HG03442 (cell line): ENCODE measurements around the gene CDK12.

Source experiments
- ATAC-seq: cut with Tn5 transposase; IDR thresholded peaks from one replicate; pipeline ENCODE4 v1.9.1; 2021; ENCODE audit warnings: mild to moderate bottlenecking, moderate library complexity; ENCODE audit not compliant: unreplicated experiment

Gene CDK12

DNA sequence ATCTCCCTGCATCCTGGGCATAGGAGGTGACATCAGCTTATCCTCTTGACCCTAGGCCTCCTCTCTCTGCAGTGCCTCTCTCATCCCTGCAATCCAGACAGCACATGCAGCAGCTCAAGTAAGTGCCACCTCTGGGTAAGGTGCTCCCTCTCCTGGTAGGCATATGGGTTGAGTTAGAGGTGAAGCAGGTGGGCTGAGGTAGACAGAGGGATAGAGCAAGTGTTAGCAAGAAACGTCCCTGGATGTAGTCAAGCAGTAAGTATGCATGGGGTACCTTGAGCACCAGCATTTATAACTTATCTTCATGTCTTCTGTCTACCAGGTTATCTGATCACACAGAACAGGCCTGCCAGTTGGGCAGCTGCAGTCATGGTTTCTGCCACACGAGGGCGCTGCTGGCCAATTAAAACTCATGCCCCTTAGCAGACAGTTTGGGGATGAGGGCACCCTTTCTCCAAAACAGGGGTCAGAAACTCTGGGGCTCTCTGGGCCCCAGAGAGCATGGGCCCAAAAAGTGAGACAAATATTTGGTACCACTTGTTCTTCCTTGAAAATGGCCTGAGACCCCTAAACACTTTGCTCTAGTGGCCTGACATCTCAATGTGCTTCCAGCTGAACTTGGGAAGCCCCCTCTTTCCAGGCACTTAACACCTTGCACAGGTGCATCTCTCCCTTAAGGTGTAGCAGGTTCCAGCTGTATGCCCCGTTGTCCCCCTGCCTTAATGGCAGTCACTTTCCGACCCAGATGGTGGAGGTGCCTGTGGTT, 86.6 kb downstream of the CDK12 start:
- no peak for ATAC-seq

DNA sequence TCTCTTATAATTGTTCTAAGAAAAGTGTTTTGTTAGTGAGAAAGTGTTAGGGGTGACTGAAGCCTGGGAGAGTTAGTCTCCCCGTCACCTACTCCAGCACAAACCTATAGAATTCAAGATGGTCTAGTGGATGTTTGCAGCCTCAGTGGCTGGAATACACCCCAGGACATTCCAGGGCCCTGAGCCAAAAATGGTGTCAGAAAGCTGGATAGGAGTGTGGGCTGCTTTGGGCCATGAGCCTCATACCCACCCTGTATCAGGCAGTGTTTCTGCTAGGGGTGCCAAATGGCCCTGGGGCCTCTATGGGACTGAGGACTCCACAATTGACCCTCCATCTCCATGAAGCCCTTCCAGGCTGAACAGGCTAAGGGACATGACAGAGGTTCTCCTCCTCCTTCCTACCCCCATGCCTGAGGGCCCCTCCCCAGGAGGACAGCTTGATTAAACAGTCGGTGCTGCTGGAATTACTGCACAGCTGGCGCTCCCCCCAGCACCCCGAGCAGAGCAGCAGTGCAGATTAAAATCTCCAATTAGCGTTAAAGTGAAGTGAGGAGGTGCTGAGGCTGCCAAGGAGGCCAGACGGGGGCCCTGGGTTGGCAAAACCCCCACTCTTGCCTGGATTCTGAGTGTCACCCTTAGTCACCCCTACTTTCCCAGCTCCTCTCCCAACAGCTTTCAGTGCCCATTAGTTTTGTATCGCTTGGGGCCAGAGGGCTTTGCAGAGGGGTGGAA, 87.4 kb downstream of the CDK12 start:
- ATAC-seq = no peak

DNA sequence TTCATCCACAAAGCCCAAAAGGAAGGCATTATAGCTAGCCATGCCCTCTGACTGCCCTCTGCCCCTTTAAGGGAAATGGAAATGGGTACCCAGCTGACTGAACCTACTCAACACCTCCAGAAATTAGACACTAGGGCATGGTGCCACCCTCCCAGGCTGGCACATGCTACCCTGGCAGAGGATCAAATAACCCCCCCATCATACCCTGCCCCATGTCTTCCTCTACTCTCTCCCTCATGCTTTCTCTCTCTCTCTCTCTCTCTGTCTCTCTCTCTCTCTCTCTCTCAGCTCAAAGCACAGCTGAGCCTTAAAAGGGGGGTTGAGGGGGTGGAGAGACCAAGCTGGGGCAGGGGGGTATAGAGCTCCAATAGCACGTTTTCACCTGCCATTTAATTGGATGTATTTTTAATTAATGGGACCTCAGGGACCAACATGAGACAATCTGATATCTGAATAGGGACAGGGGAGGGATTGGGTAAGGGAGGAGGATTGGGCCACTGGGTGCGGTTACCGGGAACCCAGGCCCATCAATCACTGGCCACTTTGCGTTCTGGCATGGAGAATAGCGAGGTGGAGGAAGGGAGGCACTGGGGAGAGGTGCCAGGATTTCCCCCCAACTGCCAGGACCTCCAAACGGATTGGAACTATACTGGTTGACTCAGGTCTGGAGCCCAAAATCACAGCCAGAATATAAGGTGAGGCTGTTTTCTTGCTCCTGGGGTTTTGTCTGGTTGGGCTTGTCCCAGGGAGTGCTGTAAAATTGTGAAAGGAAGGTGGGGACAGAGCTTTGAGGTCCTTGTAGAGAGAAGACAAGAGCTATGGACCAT, 88.7 kb downstream of the CDK12 start:
- ATAC-seq = no peak

- ATAC-seq = no peak
Measured at GRCh38 chr17:39551879-39552278, 90.6 kb downstream of the CDK12 start.

DNA sequence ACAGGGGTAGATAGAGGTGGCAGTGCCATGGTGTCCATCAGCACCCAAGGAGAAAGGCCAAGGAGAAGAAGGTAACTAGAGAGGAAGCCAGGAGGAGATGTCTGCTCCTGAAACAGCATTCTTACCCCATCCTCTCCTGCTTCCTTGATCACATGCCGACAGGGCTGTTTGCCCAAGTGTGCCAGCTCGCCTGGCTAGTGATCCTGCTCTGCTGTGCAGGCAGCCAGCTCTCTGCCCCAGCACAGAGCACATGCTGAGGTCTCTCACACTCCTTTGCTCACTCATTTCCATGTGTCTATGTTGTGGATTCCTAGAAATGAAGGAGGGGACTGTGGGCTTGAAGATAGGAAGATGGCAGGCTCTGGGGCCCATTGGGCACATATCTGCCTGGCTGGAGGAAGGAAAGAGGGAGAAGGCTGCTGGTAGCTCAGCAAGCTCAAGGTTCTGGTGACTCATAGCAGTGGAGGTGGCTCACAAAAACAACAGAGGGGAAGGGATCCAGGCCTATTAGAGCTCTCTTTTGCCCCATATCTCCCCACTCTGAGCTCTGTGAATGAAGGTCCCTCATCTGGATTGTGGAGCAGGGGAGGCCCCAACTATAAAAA, 92.2 kb downstream of the CDK12 start:
- ATAC-seq = no peak

DNA sequence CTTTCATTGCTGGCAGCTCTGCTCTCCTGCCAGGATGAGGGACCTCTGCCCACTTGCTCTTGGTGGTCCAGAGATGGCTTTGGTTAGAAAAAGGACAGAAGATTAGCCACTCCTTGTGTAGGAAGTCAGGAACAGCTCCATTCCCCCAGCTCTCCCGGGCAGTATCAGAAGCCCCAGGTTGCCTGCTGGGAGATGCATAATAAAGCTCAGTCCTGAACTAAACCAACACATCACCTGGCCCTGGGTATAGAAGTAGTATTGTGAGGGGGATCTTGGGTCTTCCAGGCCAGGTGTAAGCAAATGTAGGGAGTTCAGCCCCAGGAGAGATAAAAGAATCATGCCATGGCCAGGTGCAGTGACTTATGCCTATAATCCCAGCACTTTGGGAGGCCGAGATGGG, 94.1 kb downstream of the CDK12 start:
- ATAC-seq = no peak

DNA sequence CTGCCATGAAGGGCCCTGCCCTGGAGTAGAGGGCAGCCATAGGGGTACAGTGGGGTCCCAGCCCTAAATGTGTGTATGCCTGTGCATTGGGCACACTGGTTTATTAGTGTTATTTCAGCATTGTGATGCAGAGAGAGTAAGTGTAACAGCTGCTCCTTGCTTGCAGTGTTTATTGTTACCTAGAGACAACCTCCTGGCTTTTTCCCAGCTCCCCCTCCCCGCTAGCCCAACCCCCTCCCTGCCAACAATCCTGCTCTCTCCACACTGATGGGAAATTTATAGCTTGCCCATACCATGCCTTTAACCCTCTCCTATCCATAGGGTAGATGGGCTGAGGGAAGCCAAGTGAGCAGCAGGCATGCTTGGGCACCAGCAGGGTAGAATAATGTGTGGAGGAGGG, 95.1 kb downstream of the CDK12 start:
- no peak for ATAC-seq

DNA sequence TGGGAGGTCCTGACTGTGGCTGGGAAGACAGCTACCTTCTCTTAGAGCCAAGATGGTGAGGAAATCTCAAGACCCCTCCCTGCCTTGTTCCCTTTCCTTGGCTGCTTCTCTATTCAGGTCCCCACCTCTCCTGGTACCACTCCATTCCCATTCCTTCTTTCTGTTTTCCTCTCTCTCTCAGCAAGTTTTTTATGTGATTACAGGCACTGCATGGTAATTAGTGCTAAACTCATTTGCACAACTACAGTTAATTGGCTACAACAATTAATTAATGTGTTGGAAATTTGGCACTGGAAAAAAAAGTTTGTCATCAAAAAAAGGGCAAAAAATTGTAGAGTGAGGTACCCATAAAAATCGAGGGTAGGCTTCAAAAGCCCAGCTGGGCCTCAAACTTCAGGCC, 101.1 kb downstream of the CDK12 start:
- no peak for ATAC-seq

GRCh38 chr17:39562976-39563375, 101.7 kb downstream of the CDK12 start:
- ATAC-seq = no peak

DNA sequence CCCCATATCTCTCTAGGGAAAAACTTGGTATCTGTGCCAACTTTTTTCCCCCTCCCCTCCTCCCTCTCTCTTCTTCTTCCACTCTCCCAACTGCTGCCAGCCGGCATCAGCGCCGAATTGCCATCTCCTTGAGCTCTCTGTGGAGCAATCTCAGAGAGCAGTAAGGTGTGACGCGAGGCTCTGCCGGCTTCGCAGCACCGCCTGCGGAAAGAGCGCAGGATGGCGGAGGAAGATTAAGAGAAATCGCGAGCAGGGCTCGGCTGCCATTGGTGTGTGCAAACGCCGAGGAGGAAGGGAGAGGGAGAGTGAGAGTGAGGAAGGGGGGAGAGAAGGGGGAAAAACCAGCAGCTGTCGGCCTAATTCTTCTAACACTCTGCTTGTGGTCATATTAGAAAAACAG, 102.2 kb downstream of the CDK12 start:
- no peak for ATAC-seq

DNA sequence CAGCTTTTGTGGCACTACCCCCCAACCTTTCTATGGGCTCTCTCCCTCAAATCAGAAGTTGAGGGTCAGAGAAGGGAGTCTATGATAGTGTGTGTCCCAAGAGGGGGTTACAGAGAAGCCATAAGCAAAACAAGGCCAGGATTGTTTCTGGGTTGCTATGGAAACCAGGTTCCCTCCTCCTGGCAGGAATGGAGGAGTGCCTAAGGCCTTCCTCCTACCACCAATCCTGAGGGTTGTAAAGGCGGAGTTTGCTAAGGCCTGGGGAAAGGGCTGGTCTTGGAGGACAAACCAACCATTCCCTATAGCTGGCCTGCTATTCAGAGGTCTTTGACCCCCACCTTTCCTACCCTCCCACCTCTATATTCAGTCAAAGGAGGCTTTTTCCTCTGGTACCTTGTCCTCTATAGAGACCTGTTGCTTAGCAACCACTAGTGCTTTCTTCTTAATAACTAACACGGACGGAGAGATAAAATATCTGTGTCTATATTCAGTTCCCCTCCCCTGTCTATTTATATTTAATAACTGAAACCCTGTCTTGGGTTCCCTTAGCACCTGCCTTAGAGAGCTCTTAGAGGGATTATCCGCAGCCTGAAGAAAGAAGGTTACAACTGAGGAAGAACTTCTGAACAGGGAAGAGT, 103.0 kb downstream of the CDK12 start:
- no peak for ATAC-seq

DNA sequence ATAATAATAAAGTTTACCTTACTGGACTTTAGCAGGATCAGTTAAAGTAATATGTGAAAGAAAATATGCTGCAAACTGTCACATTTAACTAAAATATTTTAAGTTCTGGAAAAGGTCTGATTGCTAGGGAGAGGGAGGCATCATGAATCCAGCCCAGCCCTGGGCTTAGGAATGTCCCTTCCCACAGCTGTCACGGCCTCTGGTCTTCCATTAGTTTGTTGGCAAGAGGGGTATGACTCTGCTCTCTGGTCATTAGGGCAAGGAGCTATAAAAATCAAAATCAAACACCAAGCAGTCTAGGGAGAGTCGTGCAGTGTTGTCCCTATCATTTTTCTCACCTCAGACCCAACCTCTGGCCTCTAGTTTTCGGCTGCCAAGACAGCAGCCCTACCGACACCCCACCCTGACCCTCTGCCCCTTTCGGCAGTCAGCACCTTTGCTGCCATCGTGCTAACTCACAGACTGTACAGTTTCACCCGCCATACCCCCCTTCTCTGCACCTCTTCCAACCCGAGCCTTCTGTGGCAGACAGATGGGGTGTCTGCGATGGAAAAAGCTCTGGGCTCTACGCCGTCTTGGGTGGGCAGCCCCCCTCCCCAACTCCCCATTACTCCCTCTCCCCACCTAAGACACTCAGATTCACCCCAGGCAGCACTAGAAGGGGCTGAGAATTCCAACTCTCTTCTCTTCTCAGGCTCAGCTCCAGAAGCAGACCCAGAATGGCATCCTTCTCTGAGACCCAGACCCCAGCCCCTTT, 105.0 kb downstream of the CDK12 start:
- no peak for ATAC-seq

GRCh38 chr17:39568702-39569101, 107.4 kb downstream of the CDK12 start:
- ATAC-seq = no peak

GRCh38 chr17:39569126-39569525, 107.8 kb downstream of the CDK12 start:
- ATAC-seq = no peak

- no peak for ATAC-seq
Measured at GRCh38 chr17:39572121-39572520, 110.8 kb downstream of the CDK12 start.

DNA sequence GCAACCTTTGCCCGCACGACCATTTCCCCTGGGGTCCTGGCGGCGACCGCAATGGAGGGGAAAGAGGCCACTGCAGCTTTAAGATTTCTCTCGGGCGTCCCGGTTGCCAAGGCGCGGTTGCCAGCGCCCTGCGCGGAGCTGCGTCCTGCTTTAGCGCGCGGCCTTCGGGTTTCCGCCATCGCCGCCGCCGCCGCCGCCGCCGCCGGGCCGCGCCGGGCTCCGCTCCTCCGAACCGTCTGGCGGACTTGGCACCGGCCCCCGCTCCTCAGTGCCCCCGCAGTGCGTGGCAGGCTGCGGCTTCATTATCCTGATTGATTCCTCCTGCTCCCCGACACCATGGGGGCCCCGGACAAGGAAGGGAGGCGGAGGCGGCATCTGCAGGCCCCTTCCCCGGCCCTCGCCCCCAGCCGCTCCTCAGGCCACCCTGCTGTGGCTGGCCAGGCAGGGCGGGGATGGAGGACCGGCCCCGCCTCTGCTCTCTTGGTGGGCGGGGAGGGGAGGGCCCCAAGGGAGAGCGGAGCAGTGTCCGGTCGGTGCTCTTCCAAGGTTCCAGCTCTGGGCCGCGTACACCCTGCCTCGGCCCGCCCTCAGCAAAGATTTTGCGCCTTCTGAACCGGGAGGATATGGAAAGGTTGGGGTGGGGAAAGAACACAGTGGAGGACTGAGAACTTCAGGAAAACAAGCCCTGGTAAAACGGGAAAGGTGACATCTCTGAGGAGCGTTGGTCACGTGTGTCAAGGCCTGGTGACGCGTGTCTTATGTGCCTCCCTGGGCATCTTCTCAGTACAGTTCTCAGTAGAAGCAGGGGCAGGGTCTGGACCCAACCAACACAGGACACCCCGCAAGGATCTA, 112.4 kb downstream of the CDK12 start:
- no peak for ATAC-seq

- no peak for ATAC-seq
Measured at GRCh38 chr17:39576187-39576586, 114.9 kb downstream of the CDK12 start.

DNA sequence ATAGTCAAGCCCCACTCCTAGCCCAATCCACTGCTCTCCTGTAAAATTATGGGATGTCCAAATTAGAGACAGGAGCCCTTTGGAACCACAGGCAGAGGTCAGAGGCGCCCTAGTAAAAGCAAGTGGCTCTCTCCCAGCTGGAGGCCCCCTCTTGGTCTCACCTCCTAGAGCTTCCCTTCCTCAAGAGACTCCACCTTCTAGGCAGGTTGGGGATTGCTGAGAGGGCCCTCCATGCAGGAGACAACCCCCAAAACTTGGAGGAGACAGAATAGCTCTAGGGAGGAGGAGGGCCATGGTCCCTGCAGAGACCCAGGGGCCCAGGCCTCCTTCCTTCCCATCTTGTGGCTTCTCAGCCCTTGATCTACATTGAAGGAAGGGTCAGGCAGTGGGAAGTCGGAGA, 117.0 kb downstream of the CDK12 start:
- ATAC-seq = no peak
